HFF-Myc (cell line): ENCODE data around the gene SLC24A2.

Experiments
- DNase-seq: peaks from one replicate; pipeline ENCODE4 v3.0.0-alpha.2; 2011; ENCODE audit warnings: low read depth; ENCODE audit errors: extremely low read depth
- H3K4me3 ChIP-seq: replicated peaks from 2 replicates; pipeline ENCODE4 v1.5.1; 2011; ENCODE audit warnings: low read depth, mild to moderate bottlenecking, control low read depth, low read length
- CTCF ChIP-seq: IDR thresholded peaks from 2 replicates; pipeline ENCODE4 v1.5.1; 2012; ENCODE audit warnings: mild to moderate bottlenecking, low read depth, low read length, control low read depth; ENCODE audit errors: missing control alignments

SLC24A2 gene

DNA sequence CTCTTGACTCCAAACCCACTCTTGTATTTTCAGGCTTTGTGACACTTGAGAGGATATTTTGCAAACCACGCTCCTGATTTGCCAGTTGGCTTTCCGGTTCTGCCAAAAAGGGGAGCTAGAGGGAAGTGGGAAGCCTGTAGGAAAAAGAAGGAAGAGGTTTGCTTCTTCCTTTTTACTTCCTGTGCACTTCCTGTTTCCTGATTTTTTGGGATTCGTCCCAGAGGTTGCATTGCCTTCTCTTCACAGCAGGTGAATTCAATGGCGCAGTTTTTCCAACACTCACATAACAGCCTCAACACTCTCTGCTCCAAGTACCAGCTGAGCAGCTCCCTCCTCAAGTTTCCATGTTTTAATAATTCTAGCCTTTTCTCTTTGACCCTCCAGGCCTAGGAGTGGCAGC is 47.7 kb downstream of the SLC24A2 start:
- H3K4me3 ChIP-seq, result no peak overlapping the region
- no peak for DNase-seq
- TF ChIP-seq CTCF, result no peak
